T-helper 2 cell treated with Interferon-gamma antibody and Interleukin-4, amounts not matched to agents 5 μg/mL and 100 μg/mL, for 36 hours (primary cell): ENCODE measurements around the gene FMR1.

Experiments
- DNase-seq: peaks from one replicate; pipeline ENCODE4 v3.0.0; 2021; ENCODE audit warnings: low spot score
- H3K27ac Mint-ChIP-seq: one replicate; pipeline ENCODE4 v1.8.0; 2021; ENCODE audit warnings: mild to moderate bottlenecking, mixed read lengths
- H3K27me3 Mint-ChIP-seq: one replicate; pipeline ENCODE4 v1.8.0; 2021; ENCODE audit warnings: low read depth, mixed read lengths
- H3K36me3 Mint-ChIP-seq: one replicate; pipeline ENCODE4 v1.8.0; 2021; ENCODE audit warnings: low read depth, mixed read lengths
- H3K4me1 Mint-ChIP-seq: one replicate; pipeline ENCODE4 v1.8.0; 2021; ENCODE audit warnings: low read depth, mixed read lengths
- H3K4me3 Mint-ChIP-seq: one replicate; pipeline ENCODE4 v1.8.0; 2022; ENCODE audit warnings: mild to moderate bottlenecking, moderate library complexity, mixed read lengths
- H3K9me3 Mint-ChIP-seq: one replicate; pipeline ENCODE4 v1.8.0; 2021; ENCODE audit warnings: mixed read lengths

The FMR1 gene

DNA sequence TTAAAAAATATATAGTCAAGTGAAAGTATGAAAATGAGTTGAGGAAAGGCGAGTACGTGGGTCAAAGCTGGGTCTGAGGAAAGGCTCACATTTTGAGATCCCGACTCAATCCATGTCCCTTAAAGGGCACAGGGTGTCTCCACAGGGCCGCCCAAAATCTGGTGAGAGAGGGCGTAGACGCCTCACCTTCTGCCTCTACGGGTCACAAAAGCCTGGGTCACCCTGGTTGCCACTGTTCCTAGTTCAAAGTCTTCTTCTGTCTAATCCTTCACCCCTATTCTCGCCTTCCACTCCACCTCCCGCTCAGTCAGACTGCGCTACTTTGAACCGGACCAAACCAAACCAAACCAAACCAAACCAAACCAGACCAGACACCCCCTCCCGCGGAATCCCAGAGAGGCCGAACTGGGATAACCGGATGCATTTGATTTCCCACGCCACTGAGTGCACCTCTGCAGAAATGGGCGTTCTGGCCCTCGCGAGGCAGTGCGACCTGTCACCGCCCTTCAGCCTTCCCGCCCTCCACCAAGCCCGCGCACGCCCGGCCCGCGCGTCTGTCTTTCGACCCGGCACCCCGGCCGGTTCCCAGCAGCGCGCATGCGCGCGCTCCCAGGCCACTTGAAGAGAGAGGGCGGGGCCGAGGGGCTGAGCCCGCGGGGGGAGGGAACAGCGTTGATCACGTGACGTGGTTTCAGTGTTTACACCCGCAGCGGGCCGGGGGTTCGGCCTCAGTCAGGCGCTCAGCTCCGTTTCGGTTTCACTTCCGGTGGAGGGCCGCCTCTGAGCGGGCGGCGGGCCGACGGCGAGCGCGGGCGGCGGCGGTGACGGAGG lies at the start of gene FMR1:
FMR1 (plus strand) TSS at position 728 of the 831 bp plus-strand sequence. CDS start 261 bp downstream, outside the sequence.
- peaks cover 22% of the 10 kb centered on the region for H3K4me1 Mint-ChIP-seq
- peak; percentile 92 for DNase-seq
- no peaks in the 10 kb centered on the region for H3K9me3 Mint-ChIP-seq
- no peaks in the 10 kb centered on the region for H3K27me3 Mint-ChIP-seq
- H3K27ac Mint-ChIP-seq = peak within 1 kb of the TSS; percentile 88
- H3K36me3 Mint-ChIP-seq = no peaks in the 10 kb centered on the region
- H3K4me3 Mint-ChIP-seq = peak within 1 kb of the TSS; percentile 86

DNA sequence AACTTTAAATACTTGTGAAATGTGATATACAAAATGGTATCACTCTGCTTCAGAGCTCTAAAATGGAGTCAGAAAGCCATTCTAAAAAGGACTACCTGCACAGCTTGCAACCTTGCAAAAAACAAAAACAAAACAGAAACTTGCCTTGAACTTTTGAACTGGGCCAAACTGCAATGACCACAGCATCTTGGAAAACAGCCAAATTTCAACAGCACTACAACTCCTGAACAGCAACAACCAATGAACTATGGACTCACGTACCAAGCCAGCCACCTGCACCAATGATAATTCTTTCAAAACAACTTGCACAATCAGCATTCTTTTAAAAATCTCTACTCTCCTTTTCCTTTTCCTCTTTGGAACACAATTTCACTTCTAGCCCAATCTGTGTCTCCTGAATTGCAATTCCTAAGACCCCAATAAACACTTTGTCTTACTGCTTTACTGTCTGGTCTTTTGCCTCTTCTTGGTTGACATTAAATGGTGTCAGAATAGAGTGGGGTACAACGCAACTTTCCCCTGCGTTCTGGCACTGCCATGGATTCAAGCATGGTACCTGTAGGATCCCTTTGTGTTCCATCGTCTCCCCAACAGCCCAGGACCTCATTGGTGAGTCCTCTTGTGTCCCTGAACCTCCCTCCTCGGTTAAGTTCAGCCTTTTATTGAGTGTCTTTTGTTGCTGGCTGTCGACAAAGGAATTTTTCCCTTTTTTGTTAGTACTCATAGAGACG lies 35.7 kb upstream of the FMR1 start:
- Mint-ChIP-seq H3K4me3 (no peak overlapping the region), H3K27ac (no peak overlapping the region), H3K36me3 (no peaks in the 10 kb centered on the region), H3K27me3 (no peaks in the 10 kb centered on the region), H3K9me3 (no peaks in the 10 kb centered on the region), H3K4me1 (peaks cover 6% of the 10 kb centered on the region)
- DNase-seq = no peak

DNA sequence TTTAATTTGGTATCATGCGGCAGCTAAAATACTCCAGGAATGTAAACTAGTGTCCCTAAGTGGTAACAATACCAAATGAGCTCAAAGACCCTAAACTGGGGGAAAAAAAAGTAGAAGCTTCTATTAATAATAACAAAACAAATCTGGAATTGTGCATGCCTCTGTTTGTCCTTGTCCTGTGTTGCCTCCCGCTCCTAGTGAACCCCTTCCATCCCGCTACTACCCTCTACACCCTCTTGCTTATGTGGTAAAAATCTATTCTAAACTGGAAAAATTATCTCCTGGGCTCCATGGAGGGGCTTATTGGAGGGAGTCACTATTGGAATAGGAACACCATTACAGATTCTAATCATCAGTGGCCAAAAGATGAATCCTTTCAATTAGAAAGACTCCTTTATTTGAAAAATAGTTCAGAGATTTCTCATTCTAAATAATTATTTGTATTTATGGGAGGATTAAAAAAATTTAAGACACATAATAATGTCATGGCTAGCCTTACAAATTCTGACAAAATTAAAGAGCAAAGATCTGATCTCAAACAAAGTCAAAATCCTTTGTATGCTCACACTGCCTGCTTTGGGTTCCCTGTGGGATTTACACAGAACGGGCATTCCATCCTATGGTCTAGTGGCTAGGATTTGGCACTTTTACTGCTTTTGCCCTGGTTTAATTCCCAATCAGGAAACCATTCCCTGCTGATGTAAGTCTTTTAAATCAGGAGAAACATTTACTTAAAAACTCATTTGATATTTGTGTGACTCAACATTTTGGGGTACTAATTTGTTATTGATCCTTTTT lies 34.7 kb upstream of the FMR1 start:
- Mint-ChIP-seq H3K4me1 (peaks cover 6% of the 10 kb centered on the region), H3K9me3 (no peaks in the 10 kb centered on the region), H3K4me3 (no peak overlapping the region), H3K27ac (no peak overlapping the region), H3K27me3 (no peaks in the 10 kb centered on the region), H3K36me3 (no peaks in the 10 kb centered on the region)
- DNase-seq = no peak

DNA sequence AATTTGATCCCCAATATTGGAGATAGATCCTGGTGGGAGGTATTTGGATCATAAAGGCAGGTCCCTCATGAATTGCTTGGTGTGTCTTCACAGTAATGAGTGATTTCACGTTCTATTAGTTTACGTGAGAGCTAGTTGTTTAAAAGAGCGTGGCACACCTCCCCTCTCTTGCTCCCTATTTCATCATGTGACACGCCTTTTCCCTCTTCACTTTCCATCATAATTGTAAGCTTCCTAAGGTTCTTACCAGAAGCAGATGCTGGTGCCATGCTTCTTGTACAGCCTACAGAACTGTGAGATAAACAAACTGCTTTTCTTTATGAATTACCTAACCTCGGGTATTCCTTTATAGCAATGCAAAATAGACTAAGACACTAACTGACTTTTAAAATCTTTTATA lies 34.0 kb upstream of the FMR1 start:
- no peaks in the 10 kb centered on the region for H3K9me3 Mint-ChIP-seq

DNA sequence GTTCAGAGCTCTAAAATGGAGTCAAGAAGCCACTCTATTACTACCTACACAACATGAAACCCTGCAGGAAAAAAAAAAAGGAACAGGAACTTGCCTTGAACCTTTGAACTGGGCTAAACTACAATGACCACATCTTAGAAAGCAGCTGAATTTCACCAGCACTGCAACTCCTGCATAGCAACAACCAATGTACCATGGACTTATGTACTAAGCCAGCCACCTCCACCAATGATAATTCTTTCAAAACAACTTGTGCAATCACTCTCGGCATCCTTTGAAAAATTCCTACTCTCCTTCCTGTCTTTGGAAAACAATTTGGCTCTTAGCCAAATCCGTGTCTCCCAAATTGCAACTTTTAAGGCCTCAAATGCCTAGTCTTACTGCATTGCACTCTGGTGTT lies 26.8 kb upstream of the FMR1 start:
- Mint-ChIP-seq H3K27ac (no peak overlapping the region), H3K4me1 (peaks cover 3% of the 10 kb centered on the region), H3K9me3 (no peaks in the 10 kb centered on the region), H3K27me3 (no peaks in the 10 kb centered on the region), H3K4me3 (no peak overlapping the region), H3K36me3 (no peaks in the 10 kb centered on the region)
- DNase-seq = no peak

More for the DNA sequence above, 34.0 kb upstream of the FMR1 start:
- no peaks in the 10 kb centered on the region for H3K36me3 Mint-ChIP-seq
- peaks cover 6% of the 10 kb centered on the region for H3K4me1 Mint-ChIP-seq
- H3K4me3 Mint-ChIP-seq = no peak overlapping the region
- H3K27ac Mint-ChIP-seq = no peak overlapping the region
- H3K27me3 Mint-ChIP-seq = no peaks in the 10 kb centered on the region
- no peak for DNase-seq

DNA sequence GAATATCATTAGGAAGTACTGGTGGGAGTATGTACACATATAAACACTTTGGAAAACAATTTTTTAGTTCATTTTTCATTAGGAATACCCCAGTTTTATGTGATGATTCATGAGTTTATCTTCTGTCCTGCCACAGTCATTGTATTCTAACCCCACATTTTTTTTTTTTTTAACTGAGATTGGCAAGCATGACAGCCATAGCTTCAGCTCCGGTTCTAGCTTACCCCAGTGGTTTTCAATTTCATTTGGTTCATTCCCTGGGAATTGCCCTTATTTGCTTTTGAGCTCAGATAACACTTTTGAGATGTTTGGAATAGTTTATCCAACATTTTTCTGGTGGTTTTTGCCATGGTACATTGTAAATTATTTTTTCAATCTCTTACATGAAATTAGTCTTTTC lies 21.0 kb upstream of the FMR1 start:
- no peaks in the 10 kb centered on the region for H3K9me3 Mint-ChIP-seq
- no peak for DNase-seq
- H3K4me3 Mint-ChIP-seq = no peak overlapping the region
- H3K36me3 Mint-ChIP-seq = no peaks in the 10 kb centered on the region
- H3K27me3 Mint-ChIP-seq = no peaks in the 10 kb centered on the region
- no peak overlapping the region for H3K27ac Mint-ChIP-seq
- peaks cover 3% of the 10 kb centered on the region for H3K4me1 Mint-ChIP-seq

DNA sequence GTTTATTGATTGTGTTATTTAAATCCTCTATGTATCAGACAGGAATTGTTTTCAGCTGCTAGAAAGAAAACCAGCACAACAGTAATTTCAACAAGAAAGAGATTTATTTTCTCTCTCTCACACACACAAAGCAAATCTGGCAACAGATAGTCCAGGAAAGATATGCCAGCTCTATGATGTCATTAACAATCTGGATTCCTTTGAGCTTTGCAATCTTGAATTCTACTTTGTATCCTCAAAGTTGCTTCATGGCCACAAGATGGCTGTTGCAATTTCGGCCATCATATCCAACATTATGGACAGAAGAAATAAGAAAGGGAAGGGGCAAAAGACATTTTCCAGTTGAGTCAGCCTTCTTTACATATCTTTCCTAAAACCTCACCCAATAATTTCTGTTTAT lies 19.8 kb upstream of the FMR1 start:
- H3K4me1 Mint-ChIP-seq = peaks cover 3% of the 10 kb centered on the region
- H3K4me3 Mint-ChIP-seq = no peak overlapping the region
- no peaks in the 10 kb centered on the region for H3K9me3 Mint-ChIP-seq
- H3K27ac Mint-ChIP-seq = no peak overlapping the region
- no peaks in the 10 kb centered on the region for H3K36me3 Mint-ChIP-seq
- H3K27me3 Mint-ChIP-seq = no peaks in the 10 kb centered on the region
- DNase-seq = no peak

DNA sequence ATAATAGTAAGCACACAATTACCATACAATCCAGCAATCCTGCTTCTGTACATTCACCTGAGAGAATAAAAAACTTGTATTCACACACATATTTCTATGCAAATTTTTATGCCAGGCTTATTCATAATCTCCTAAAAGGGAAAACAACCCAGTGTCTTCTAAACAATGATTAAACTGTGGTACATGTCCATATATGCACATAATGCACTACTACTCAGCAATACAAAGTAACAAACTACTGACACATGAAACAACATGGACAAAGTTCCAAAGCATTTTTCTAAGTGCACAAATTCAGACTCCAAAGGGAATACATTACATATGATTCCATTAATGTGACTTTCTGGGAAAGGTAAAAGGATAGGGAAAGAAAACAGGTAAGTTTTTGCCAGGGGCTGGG lies 18.0 kb upstream of the FMR1 start:
- Mint-ChIP-seq H3K4me1 (no peaks in the 10 kb centered on the region), H3K36me3 (no peaks in the 10 kb centered on the region), H3K27ac (no peak overlapping the region), H3K4me3 (no peak overlapping the region), H3K9me3 (no peaks in the 10 kb centered on the region), H3K27me3 (no peaks in the 10 kb centered on the region)
- no peak for DNase-seq

DNA sequence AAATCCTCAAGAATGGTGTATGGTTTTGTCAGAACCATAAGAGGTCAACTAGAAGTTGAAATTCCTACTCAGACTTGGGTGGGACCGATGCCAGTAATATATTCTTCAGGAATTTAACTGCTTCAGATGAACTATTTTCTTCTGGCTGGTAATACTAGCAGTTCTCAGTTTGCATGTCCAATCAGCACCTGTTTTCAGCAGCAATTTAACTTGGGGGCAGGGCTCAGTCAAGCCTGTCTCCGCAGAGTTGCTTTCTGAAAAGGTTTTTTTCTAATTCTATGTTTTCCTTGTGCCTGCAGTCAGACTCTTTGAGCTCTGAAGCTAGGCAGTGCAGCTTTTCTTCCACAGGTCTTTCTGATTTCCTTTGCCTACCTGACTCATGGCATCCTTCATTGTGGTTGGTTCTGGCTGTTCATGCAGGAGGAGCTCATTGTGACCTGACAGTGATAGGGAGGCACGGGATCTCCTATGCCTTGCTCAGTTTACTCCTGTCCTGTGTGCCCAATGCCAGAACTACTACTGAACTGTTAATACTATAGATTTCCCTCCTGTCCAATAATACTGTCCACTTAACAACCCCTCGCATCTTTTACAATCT lies 17.3 kb upstream of the FMR1 start:
- H3K36me3 Mint-ChIP-seq = no peaks in the 10 kb centered on the region

DNA sequence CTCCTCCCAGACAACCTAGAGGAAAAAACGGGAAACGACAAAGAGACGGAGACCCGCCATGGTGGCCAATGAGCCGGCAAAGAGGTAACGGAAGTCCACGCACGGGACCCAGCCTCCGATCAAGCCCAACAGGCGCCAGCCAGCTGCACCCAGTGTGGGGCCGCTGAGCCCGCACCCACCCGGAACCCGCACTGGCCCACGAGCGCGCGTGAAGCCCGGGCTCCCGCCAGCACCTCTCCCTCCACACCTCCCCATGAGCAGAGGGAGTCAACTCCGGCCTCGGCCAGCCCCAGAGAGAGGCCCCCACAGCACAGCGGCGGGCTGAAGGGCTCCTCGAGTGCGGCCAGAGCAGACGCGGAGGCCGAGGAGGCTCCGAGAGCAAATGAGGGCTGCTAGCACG lies 14.6 kb upstream of the FMR1 start:
- Mint-ChIP-seq H3K4me1 (no peaks in the 10 kb centered on the region), H3K9me3 (no peaks in the 10 kb centered on the region), H3K27me3 (no peaks in the 10 kb centered on the region), H3K36me3 (no peaks in the 10 kb centered on the region), H3K4me3 (no peak overlapping the region), H3K27ac (no peak overlapping the region)
- DNase-seq = no peak

More for the DNA sequence above, 17.3 kb upstream of the FMR1 start:
- Mint-ChIP-seq H3K4me1 (no peaks in the 10 kb centered on the region), H3K27me3 (no peaks in the 10 kb centered on the region), H3K4me3 (no peak overlapping the region), H3K9me3 (no peaks in the 10 kb centered on the region), H3K27ac (no peak overlapping the region)
- no peak for DNase-seq

DNA sequence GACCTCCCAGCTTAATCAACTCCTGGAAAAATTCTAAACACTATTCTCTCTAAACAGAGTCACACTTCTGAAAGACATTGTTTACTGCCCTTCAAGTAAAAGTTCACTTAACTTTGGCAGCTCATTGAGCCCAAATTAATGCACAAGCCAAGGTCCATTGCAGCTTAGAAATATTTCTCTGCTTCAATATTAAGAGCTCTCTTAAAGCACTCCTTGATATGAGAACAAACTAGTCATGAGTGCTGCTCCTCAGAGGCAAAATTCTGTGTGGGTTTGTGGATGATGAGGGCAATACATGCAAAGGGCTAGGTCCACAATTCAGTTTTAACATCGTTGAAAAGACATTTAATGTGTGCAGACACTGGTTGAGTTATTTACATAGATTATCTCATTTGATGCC lies 12.8 kb upstream of the FMR1 start:
- Mint-ChIP-seq H3K27me3 (no peaks in the 10 kb centered on the region), H3K4me1 (no peaks in the 10 kb centered on the region), H3K36me3 (no peaks in the 10 kb centered on the region), H3K9me3 (no peaks in the 10 kb centered on the region), H3K27ac (no peak overlapping the region), H3K4me3 (no peak overlapping the region)
- DNase-seq = no peak

DNA sequence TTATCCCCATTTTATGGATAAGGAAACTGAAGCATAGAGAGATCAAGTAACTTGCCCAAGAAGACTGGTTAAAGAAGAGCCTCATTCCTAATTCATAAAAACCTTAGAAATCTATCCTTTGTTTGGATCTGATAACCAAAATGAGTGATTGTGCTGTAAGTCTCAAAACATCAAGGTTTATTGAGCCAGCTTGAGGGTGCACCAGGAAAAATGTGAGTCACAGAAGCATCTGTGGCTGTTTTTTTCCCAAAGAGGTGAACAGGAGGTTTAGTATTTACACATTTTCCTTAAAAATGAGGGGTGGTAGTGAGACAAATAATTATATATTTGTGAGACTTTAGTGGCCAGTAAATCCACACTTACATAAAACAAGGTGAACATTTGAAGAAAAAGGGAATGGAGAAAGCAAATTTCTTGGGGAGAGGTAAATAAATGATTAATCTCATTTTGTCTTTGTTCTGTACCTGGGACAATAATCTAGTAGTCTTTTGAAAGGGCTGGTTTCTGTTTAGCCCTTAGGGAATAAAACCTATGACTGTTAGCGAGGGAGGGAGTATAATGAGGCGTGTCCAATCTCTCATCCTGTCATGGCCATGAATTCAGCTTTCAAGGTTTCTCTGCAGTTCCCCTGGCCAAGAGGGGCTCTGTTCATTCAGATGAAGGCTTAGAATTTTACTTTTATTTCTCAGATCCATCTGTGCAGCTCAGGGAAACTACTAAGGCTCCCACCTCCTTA lies 12.2 kb upstream of the FMR1 start:
- H3K27me3 Mint-ChIP-seq = no peaks in the 10 kb centered on the region
- no peak overlapping the region for H3K4me3 Mint-ChIP-seq
- no peak for DNase-seq
- H3K4me1 Mint-ChIP-seq = no peaks in the 10 kb centered on the region
- H3K9me3 Mint-ChIP-seq = no peaks in the 10 kb centered on the region
- H3K27ac Mint-ChIP-seq = no peak overlapping the region
- no peaks in the 10 kb centered on the region for H3K36me3 Mint-ChIP-seq

DNA sequence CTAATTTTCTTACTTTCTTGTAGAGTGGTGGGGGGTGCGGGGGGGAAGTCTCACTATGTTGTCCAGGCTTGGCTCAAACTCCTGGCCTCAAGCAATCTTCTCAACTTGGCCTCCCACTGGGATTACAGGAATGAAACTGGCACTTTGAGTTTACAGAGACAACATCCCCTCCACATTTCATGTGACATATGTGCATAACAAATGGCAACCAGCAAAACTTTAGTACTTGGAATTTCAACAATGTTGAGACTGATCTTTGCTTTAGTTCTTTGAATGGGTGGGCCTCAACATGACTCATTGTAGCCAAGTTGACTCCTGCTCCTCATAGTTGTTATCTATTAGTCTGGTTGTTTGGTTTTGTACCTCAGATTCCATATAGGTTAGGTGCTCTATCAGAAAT lies 11.4 kb upstream of the FMR1 start:
- Mint-ChIP-seq H3K4me3 (no peak overlapping the region), H3K36me3 (no peaks in the 10 kb centered on the region)

More for the DNA sequence above, 11.4 kb upstream of the FMR1 start:
- no peaks in the 10 kb centered on the region for H3K4me1 Mint-ChIP-seq
- DNase-seq = no peak
- no peak overlapping the region for H3K27ac Mint-ChIP-seq
- no peaks in the 10 kb centered on the region for H3K9me3 Mint-ChIP-seq
- H3K27me3 Mint-ChIP-seq = no peaks in the 10 kb centered on the region
